Measurements from ENCODE around the gene ZFX.

The ZFX gene

GRCh38 chrX:24203072-24203808 is 53.7 kb downstream of the ZFX start:
- no peak for DNase-seq

DNA sequence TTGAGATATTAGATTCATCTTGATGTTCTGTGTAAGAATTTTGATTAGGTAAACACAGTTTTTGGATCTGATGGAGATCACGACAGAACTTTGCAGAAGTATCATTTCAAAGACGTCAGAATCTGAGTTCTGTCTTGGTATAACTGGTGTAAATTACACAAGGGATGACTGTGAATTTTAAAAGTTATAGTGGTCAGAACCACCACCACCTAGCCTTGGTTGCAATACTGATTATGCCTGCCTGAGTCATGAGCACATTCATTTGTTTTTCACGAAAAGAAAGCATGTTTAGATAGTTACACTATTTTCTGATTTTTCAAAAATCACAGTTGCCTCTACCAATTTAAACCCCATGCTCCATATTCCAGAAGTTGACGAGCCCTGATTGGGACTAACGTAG is 54.8 kb downstream of the ZFX start:
- DNase-seq, result no peak

GRCh38 chrX:24204958-24205357 is 55.4 kb downstream of the ZFX start:
- DNase-seq, result no peak

GRCh38 chrX:24207826-24208225 is 58.3 kb downstream of the ZFX start:
- no peak for DNase-seq

- no peak for DNase-seq
Measured at GRCh38 chrX:24208496-24209240, 59.1 kb downstream of the ZFX start.

GRCh38 chrX:24210190-24210589 is 60.7 kb downstream of the ZFX start:
- DNase-seq, result no peak

DNA sequence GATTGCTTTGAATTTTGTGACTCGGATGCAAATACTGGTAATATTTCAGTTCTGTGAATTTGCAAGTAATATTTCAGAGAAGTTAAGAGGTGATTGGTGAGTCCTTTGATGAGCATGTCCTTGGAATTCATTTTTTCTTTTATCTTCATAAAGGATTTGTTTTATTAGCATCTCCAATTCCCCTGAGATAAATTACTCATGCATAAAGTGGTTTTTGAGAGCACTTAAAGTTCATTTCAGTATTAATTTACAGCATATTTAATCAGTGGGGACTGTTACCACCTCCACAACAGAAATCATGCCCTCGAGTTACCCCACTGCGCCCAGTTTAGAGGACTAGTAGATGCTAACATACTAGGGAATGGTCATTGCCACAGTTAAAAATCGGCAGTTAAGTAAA is 65.0 kb downstream of the ZFX start:
- no peak for DNase-seq

GRCh38 chrX:24215272-24215671 is 65.7 kb downstream of the ZFX start:
- DNase-seq, result no peak

GRCh38 chrX:24216037-24216436 is 66.5 kb downstream of the ZFX start:
- DNase-seq, result no peak

DNA sequence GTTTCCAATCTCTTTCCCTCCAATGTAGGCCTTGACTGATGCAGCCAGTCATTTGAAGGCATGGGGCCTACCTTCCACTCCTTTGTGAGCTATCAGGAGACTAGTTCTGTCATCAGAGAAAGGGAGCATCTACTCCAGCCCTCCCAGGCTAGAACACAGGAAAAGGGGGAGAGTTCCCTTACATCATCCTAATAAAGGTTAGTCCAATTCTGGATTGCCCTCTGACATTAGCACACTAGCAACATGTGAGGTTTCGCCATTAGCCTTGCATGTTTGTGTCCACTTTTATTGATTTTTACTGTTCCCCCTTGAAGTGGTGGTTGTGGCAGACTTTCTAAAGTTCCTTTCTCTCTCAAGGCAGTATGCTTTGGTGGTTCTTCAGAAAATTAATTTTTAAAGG is 67.3 kb downstream of the ZFX start:
- DNase-seq, result no peak

- no peak for DNase-seq
Measured at GRCh38 chrX:24219320-24219719, 69.8 kb downstream of the ZFX start.

DNA sequence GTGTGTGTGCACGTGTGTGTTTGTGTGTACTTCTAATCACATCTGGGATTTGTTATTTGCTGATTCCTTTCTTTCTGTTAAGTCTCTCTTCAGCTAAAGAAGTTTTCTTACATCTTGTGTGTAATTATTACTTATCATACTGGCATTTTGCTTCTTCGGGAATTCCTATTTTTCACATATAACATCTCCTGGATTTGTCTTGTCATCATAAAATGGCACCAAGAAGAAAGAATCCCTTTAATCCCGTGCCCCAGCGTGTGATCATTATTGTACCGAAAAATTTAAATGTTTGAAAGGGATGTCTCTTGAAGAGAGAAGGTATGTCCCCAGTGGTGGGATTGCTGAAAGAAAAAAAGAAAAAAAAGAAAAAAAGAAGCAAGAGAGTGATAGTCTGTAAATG is 72.3 kb downstream of the ZFX start:
- DNase-seq, result no peak

DNA sequence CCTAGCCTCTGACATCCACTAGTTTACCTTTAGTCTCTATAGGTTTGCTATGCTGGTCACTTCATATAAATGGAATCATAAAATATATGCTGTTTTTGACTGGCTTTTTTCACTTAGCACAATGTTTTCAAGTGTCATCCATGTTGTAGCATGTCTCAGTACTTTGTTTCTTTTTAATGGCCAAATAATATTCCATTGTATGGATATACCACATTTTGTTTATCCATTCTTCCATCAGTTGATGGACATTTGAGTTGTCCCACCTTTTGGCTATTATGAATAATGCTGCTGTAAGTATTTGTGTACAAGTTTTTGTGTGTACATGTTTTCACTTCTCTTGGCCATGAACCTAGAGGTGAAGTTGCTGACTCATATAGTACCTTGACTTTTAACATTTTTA is 75.7 kb downstream of the ZFX start:
- DNase-seq, result no peak

DNA sequence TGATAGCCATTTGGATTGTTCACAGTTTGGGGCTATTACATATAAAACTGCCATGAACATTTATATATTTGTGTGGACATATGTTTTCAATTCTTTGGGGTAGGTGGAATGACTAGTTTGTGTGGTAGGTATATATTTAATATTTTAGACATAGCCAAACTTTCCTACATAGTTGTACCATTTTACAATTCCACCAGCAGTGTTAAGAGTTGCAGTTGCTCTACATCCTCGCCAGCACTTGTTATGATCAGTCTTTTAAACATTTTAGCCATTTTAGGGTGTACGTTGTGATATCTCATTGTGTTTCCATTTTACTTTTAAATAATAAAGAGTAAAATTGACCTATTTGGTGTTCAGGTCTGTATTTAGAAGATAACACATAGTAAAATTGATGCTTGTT is 76.6 kb downstream of the ZFX start:
- no peak for DNase-seq

GRCh38 chrX:24228596-24228995 is 79.1 kb downstream of the ZFX start:
- no peak for DNase-seq

DNA sequence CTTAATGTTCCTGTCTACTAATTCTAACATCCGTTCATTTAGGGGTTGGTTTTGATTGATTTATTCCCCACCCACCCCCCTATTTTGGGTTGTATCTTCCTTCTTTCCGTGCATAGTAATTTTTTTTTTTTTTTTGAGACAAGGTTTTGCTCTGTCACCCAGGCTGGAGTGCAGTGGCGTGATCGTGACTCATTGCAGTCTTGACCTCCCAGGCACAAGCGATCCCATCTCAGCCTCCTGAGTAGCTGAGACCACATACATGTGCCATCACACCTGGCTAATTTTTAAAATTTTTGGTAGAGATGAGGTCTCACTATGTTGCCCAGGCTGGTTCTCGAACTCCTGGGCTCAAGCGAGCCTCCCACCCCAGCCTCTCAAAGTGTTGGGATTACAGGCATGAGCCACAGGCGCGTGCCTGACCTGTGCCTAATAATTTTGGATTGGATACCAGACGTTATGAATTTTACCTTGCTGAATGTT is 79.9 kb downstream of the ZFX start:
- DNase-seq, result no peak

- no peak for DNase-seq
Measured at GRCh38 chrX:24229976-24230375, 80.4 kb downstream of the ZFX start.

DNA sequence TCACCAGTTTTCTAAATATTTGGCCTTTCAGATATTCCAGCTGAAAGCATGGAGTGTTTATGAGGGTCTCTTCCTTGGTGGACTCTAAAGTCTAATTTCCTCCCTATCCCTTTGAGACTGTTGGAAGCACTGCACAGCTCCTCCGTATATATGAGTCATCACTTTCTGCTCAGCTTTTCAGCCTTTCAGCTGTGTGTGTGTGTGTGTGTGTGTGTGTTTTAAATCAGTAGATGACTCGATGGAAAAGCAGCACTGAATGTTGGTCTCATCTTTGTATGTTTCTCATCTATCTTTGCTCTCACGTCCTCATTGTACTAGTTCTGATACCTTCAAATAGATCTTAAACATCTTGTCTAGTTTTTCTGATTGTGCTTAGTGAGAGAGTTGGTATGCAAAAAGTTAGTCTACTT is 81.6 kb downstream of the ZFX start:
- DNase-seq, result no peak

- no peak for DNase-seq
Measured at GRCh38 chrX:24231641-24232179, 82.2 kb downstream of the ZFX start.

DNA sequence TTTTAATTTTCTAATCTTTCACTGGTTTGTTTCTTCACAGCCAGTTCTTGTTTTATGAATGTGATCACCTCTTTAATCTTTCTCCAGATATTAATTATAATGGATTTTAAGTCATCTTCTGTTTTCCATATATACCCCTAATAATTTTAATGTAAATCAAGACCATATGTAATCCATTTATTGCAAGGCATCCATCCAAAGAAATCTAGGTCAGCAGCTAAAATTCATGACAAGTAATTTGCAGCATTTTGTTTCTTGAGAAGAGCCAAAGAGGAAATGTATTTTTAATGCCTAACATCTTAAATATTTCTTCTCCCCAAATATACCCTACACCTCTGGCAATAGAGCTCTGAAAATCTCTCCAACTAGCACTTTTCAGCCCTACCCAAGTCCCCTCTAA is 83.3 kb downstream of the ZFX start:
- no peak for DNase-seq

DNA sequence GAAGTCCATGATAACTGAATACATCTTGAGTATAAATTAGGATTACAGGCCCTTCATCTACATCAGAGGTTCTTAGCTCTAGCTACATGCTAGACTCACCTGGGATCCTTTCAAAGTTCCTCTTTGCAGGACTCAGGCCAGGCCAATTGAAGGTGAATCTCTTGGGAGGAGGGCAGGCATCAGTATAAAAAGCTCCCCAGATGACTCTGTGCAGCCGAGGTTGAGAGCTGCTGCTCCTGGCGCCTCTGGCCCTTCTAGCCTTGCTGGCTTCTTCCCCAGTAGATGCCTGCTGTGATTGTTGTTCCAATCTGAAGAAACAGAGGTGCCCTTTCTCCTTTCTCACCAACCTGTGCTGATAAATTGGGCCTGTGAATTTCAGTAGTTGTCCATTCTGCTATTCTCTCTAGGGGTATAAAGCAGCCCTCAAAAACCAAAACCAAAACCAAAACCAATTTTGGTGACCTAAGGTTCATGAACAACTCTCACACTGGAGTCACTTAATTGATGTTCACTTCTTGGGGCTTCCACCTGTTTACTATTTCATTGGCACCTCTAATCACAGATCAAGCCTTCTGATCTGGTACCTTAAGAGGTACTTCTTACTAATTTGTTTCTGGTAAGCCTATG is 85.7 kb downstream of the ZFX start:
- DNase-seq, result peak in 1 of 2 donors; percentile 1

- DNase-seq, result peak in 1 of 2 donors; percentile 32
Measured at GRCh38 chrX:24241822-24242648, 92.5 kb downstream of the ZFX start.
